HepG2 (cell line): ENCODE measurements around the gene COMMD1. TPM values are rescaled to one million over a fixed set of nuclear protein-coding genes. Genes with fewer than 3 reads are reported as not detected.

Experiments
- ATAC-seq: fragments of 200-7000 bp; cut with Tn5 transposase; 3 replicates; pipeline ENCODE4 v1.9.1; 2020; ENCODE audit warnings: mild to moderate bottlenecking, moderate library complexity
- BruUV-seq: library from RNA; stranded (reverse); fragments of 400-500 nt; replicated peaks from 2 replicates; lab custom pipeline; 2021; lab: Mats Ljungman, UMichigan
- CTCF ChIA-PET: fragments of 300-600 bp; formaldehyde crosslinking; extraction: SDS; loops from one replicate; lab custom pipeline; 2021; ENCODE audit warnings: low total read pairs, inconsistent platforms, low intra/inter-chr PET ratio; lab: Yijun Ruan, JAX
- POLR2A ChIA-PET: fragments of 350-600 bp; sonication (Branson Sonifier 250); formaldehyde crosslinking; loops from one replicate; lab custom pipeline; 2020; ENCODE audit warnings: antibody characterized with exemption, inconsistent platforms; lab: Yijun Ruan, JAX
- DNase-seq: peaks from one replicate; pipeline ENCODE4 v3.0.0-alpha.2; 2015; ENCODE audit warnings: low spot score
- FAIRE-seq: peaks from 3 replicates; lab custom pipeline; 2011; peaks lifted over from hg19 to GRCh38; lab: Jason Lieb, UNC
- H2AFZ ChIP-seq: one replicate; pipeline ENCODE4 v1.6.1; 2011; ENCODE audit warnings: low read length, inconsistent platforms
- H3K27ac ChIP-seq: fragments of 300-600 bp; 3 replicates; pipeline ENCODE4 v1.8.0; 2011; ENCODE audit warnings: mixed run types, mild to moderate bottlenecking, mixed read lengths, low read length, inconsistent platforms; ENCODE audit not compliant: insufficient read depth; ENCODE audit errors: extremely low read length
- H3K27me3 ChIP-seq, 2 experiments: fragments of 200-600 bp in 1 of 2; 2 replicates in 1 of 2; 3 replicates in 1 of 2; pipeline versions ENCODE4 v1.6.0 to v1.8.0; 2011; ENCODE audit warnings: low read length in 2 of 2, mild to moderate bottlenecking in 2 of 2, moderate library complexity in 2 of 2, inconsistent platforms in 1 of 2; ENCODE audit not compliant: insufficient read depth in 2 of 2, control insufficient read depth in 1 of 2
- H3K36me3 ChIP-seq, 2 experiments: fragments of 200-600 bp in 1 of 2; replicated peaks in 1 of 2; 2 replicates in 1 of 2; 3 replicates in 1 of 2; pipeline versions ENCODE4 v1.5.1 to v1.8.0; 2011; ENCODE audit warnings: low read length in 2 of 2, inconsistent platforms in 1 of 2; ENCODE audit not compliant: insufficient read depth in 2 of 2, control insufficient read depth in 1 of 2
- H3K4me1 ChIP-seq: 2 replicates; pipeline ENCODE4 v1.5.1; 2012; ENCODE audit warnings: low read length, inconsistent platforms; ENCODE audit not compliant: insufficient read depth
- H3K4me2 ChIP-seq: 2 replicates; pipeline ENCODE4 v1.6.0; 2011; ENCODE audit warnings: low read depth, low read length, inconsistent platforms
- H3K4me3 ChIP-seq, 3 experiments: fragments of 200-600 bp in 1 of 3; sonication (generic), shearing (Covaris generic) in 1 of 3; replicated peaks in 1 of 3; 2 replicates each; pipeline ENCODE4 v1.5.1; 2011 to 2016; ENCODE audit warnings: low read length in 3 of 3, inconsistent platforms in 2 of 3, low read depth in 2 of 3, mild to moderate bottlenecking in 2 of 3, control low read depth in 1 of 3, mixed read lengths in 1 of 3; ENCODE audit not compliant: insufficient read depth in 1 of 3
- H3K79me2 ChIP-seq: one replicate; pipeline ENCODE4 v1.6.1; 2011; ENCODE audit warnings: low read length, inconsistent platforms; ENCODE audit not compliant: insufficient read depth
- H3K9ac ChIP-seq: 2 replicates; pipeline ENCODE4 v1.6.0; 2011; ENCODE audit warnings: mild to moderate bottlenecking, low read depth, low read length, inconsistent platforms; ENCODE audit not compliant: insufficient read depth
- H3K9me3 ChIP-seq: 2 replicates; pipeline ENCODE4 v1.5.1; 2012; ENCODE audit warnings: mild to moderate bottlenecking, low read length
- H4K20me1 ChIP-seq: 2 replicates; pipeline ENCODE4 v1.6.0; 2011; ENCODE audit warnings: inconsistent platforms, mild to moderate bottlenecking, low read length, moderate library complexity; ENCODE audit not compliant: insufficient read depth
- GPN1 ChIP-seq: sonication (generic); formaldehyde crosslinking; IDR thresholded peaks from 2 replicates; pipeline ENCODE4 v1.5.1; 2020; ENCODE audit warnings: missing genetic modification reagents, borderline replicate concordance
- HCFC1 ChIP-seq: fragments of 150-350 bp; IDR thresholded peaks from 2 replicates; pipeline ENCODE4 v1.6.1; 2014; ENCODE audit warnings: low read depth, low read length
- PHF21A ChIP-seq: sonication (generic); formaldehyde crosslinking; IDR thresholded peaks from 2 replicates; pipeline ENCODE4 v1.5.0; 2020; ENCODE audit warnings: mild to moderate bottlenecking, missing genetic modification reagents
- RORA ChIP-seq: sonication (generic); formaldehyde crosslinking; IDR thresholded peaks from 2 replicates; pipeline ENCODE4 v1.5.0; 2020; ENCODE audit warnings: mild to moderate bottlenecking, missing genetic modification reagents, moderate library complexity
- SKI ChIP-seq: fragments of 450-650 bp; IDR thresholded peaks from one replicate; pipeline ENCODE4 v1.6.1; 2018; ENCODE audit warnings: mild to moderate bottlenecking; ENCODE audit not compliant: partially characterized antibody
- YY1 ChIP-seq: IDR thresholded peaks from 2 replicates; pipeline ENCODE4 v1.6.1; 2011; ENCODE audit warnings: low read length, low read depth, moderate library complexity, mild to moderate bottlenecking; ENCODE audit not compliant: insufficient read depth, insufficient replicate concordance
- ZNF275 ChIP-seq: sonication (generic); formaldehyde crosslinking; IDR thresholded peaks from 2 replicates; pipeline ENCODE4 v1.8.0; 2022; ENCODE audit warnings: missing genetic modification reagents, mild to moderate bottlenecking, inconsistent platforms, borderline replicate concordance
- ZNF383 ChIP-seq: sonication (generic); formaldehyde crosslinking; IDR thresholded peaks from 2 replicates; pipeline ENCODE4 v1.4.0; 2020; ENCODE audit warnings: missing genetic modification reagents, mild to moderate bottlenecking, borderline replicate concordance
- ZNF564 ChIP-seq: sonication (generic); formaldehyde crosslinking; IDR thresholded peaks from 2 replicates; pipeline ENCODE4 v1.8.1; 2023; ENCODE audit warnings: mild to moderate bottlenecking, missing genetic modification reagents
- ZNF766 ChIP-seq: sonication (generic); formaldehyde crosslinking; IDR thresholded peaks from 2 replicates; pipeline ENCODE4 v1.5.0; 2020; ENCODE audit warnings: missing genetic modification reagents, borderline replicate concordance
- WGBS: methylation state at CpG from one replicate; pipeline ENCODE4 v1.1.6; 2017; ENCODE audit warnings: low lambda C conversion rate; 5-methylcytosine and 5-hydroxymethylcytosine counted together
- in situ Hi-C: cut with HindIII; loops from 2 replicates; pipeline ENCODE4 v1.10.0; 2017; ENCODE audit warnings: low pct_unique_long_range_greater_than_20kb; ENCODE audit not compliant: extremely low pct_ligation_motif_present
- intact Hi-C: fragments of 100-400 bp; cut with micrococcal nuclease; formaldehyde crosslinking; loops from one replicate; pipeline ENCODE4 v1.10.0; 2022; ENCODE audit not compliant: unreplicated experiment
- polyA plus RNA-seq, 8 experiments: library from polyadenylated mRNA; depleted of rRNA in 3 of 8; stranded (reverse) in 7 of 8; unstranded in 1 of 8; fragments of >200 nt; fragmentation: Illumina TruSeq in 4 of 8; extraction: Trizol in 4 of 8; gene quantifications; 2 replicates each; pipeline versions ENCODE4 v1.2.1 to v1.2.3, GENCODE V29; 2011 to 2016; ENCODE audit warnings: low read depth in 4 of 8, missing spikeins in 1 of 8, mixed read lengths in 1 of 8; ENCODE audit not compliant: insufficient read depth in 1 of 8
- total RNA-seq, 5 experiments: library from RNA; depleted of rRNA; stranded (reverse); fragments of >200 nt; fragmentation: Illumina TruSeq; extraction: Trizol; gene quantifications; 2 replicates each; pipeline ENCODE4 v1.2.3, GENCODE V29; 2016; ENCODE audit warnings: low read depth in 1 of 5
- TF ChIP-seq, protein P1 (sequence below): sonication (generic); formaldehyde crosslinking; IDR thresholded peaks from 2 replicates; pipeline ENCODE4 v1.9.0; 2021; ENCODE audit warnings: missing genetic modification reagents, borderline replicate concordance
- TF ChIP-seq, protein P2 (sequence below): sonication (generic); formaldehyde crosslinking; IDR thresholded peaks from 2 replicates; pipeline ENCODE4 v1.4.0; 2020; ENCODE audit warnings: missing genetic modification reagents

Gene COMMD1
- total and polyA plus RNA-seq, 2 of the 13 experiments (the other 11 are each of a cell fraction or from before 2014, with no cell fraction given) = 25.7 to 105 TPM

GRCh38 chr2:62142054-62142453 lies 236.6 kb downstream of the COMMD1 start:
- TF ChIP-seq ZNF766 (CRISPR knock-in tag) = no peak
- Histone ChIP-seq H4K20me1 (no peaks in the 10 kb centered on the region), H3K79me2 (no peaks in the 10 kb centered on the region), H3K4me3 (no peak overlapping the region), H3K4me1 (peaks cover 6% of the 10 kb centered on the region), H3K9me3 (no peaks in the 10 kb centered on the region), H3K27me3 (no peaks in the 10 kb centered on the region), H3K9ac (no peak overlapping the region), H3K27ac (no peak overlapping the region), H3K36me3 (no peaks in the 10 kb centered on the region), H2AFZ (no peak overlapping the region), H3K4me2 (no peak overlapping the region)
- in situ Hi-C loops (no loop called here), intact Hi-C loops (no loop called here)
- CTCF ChIA-PET = no interaction called here
- POLR2A ChIA-PET = no interaction called here
- no peak for FAIRE-seq
- WGBS = 85% methylated on average over 4 of the region's 4 CpGs
- BruUV-seq = no TSS peak
- DNase-seq = no peak
- no peak for ATAC-seq

- Histone ChIP-seq H3K9ac (no peak overlapping the region), H3K4me1 (peaks cover 6% of the 10 kb centered on the region), H3K79me2 (no peaks in the 10 kb centered on the region), H3K4me3 (no peak overlapping the region), H3K27ac (no peak overlapping the region), H4K20me1 (no peaks in the 10 kb centered on the region), H3K27me3 (no peaks in the 10 kb centered on the region), H3K9me3 (no peaks in the 10 kb centered on the region), H3K4me2 (no peak overlapping the region), H3K36me3 (no peaks in the 10 kb centered on the region), H2AFZ (no peak overlapping the region)
- no TSS peak for BruUV-seq
- no peak for ATAC-seq
- in situ Hi-C loops (no loop called here), intact Hi-C loops (no loop called here)
- FAIRE-seq = peak; percentile 23
- no peak for DNase-seq
- POLR2A ChIA-PET = no interaction called here
- CTCF ChIA-PET = no interaction called here
- TF ChIP-seq, protein P1, sequence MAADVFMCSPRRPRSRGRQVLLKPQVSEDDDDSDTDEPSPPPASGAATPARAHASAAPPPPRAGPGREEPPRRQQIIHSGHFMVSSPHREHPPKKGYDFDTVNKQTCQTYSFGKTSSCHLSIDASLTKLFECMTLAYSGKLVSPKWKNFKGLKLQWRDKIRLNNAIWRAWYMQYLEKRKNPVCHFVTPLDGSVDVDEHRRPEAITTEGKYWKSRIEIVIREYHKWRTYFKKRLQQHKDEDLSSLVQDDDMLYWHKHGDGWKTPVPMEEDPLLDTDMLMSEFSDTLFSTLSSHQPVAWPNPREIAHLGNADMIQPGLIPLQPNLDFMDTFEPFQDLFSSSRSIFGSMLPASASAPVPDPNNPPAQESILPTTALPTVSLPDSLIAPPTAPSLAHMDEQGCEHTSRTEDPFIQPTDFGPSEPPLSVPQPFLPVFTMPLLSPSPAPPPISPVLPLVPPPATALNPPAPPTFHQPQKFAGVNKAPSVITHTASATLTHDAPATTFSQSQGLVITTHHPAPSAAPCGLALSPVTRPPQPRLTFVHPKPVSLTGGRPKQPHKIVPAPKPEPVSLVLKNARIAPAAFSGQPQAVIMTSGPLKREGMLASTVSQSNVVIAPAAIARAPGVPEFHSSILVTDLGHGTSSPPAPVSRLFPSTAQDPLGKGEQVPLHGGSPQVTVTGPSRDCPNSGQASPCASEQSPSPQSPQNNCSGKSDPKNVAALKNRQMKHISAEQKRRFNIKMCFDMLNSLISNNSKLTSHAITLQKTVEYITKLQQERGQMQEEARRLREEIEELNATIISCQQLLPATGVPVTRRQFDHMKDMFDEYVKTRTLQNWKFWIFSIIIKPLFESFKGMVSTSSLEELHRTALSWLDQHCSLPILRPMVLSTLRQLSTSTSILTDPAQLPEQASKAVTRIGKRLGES (CRISPR knock-in tag) = no peak
- TF ChIP-seq SKI = no peak
- TF ChIP-seq GPN1 (CRISPR knock-in tag) = no peak
- TF ChIP-seq ZNF564 = no peak
- TF ChIP-seq ZNF383 = no peak
- no peak for TF ChIP-seq RORA (CRISPR knock-in tag)
- TF ChIP-seq, protein P2, sequence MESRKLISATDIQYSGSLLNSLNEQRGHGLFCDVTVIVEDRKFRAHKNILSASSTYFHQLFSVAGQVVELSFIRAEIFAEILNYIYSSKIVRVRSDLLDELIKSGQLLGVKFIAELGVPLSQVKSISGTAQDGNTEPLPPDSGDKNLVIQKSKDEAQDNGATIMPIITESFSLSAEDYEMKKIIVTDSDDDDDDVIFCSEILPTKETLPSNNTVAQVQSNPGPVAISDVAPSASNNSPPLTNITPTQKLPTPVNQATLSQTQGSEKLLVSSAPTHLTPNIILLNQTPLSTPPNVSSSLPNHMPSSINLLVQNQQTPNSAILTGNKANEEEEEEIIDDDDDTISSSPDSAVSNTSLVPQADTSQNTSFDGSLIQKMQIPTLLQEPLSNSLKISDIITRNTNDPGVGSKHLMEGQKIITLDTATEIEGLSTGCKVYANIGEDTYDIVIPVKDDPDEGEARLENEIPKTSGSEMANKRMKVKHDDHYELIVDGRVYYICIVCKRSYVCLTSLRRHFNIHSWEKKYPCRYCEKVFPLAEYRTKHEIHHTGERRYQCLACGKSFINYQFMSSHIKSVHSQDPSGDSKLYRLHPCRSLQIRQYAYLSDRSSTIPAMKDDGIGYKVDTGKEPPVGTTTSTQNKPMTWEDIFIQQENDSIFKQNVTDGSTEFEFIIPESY (CRISPR knock-in tag) = no peak
- TF ChIP-seq PHF21A (CRISPR knock-in tag) = no peak
- TF ChIP-seq ZNF275 = no peak
- TF ChIP-seq HCFC1 = no peak
- TF ChIP-seq YY1 = no peak
These were observed 238.2 kb downstream of the COMMD1 start for GRCh38 chr2:62143696-62144095.
